ENCODE data around the gene PHLDA3. TPM values are rescaled to one million over a fixed set of nuclear protein-coding genes. Genes with fewer than 3 reads are reported as not detected.

The PHLDA3 gene
- total RNA-seq, 1 donor from 2014 or later: 115 TPM

DNA sequence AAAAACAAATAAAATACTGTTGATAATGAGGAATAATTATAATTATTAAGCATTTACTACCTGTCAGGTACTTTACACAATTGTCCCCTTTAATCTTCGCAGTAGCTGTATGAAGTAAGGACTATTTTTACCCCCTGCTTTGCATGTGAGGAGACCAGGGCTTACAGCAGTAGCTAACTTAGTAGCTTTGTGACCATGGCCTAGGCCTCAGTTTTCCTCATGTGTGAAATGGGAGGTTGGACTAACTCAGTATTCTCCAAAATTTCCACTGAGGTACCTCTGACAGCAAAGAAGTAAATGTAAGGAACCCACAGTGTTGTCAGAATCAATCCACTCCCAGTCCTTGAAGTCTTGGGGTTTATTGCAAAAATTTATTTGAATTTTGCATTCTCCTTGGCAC is 41.7 kb upstream of the PHLDA3 start:
- no peaks in the 10 kb centered on the region for H3K27me3 Mint-ChIP-seq (ENCODE audit: low read depth)
- peaks cover 33% of the 10 kb centered on the region for H3K4me1 Mint-ChIP-seq (ENCODE audit: low read depth)
- DNase-seq (ENCODE audit: low spot score): no peak
- no peaks in the 10 kb centered on the region for H3K36me3 Mint-ChIP-seq (ENCODE audit: low read depth)
- TF ChIP-seq, protein P1, sequence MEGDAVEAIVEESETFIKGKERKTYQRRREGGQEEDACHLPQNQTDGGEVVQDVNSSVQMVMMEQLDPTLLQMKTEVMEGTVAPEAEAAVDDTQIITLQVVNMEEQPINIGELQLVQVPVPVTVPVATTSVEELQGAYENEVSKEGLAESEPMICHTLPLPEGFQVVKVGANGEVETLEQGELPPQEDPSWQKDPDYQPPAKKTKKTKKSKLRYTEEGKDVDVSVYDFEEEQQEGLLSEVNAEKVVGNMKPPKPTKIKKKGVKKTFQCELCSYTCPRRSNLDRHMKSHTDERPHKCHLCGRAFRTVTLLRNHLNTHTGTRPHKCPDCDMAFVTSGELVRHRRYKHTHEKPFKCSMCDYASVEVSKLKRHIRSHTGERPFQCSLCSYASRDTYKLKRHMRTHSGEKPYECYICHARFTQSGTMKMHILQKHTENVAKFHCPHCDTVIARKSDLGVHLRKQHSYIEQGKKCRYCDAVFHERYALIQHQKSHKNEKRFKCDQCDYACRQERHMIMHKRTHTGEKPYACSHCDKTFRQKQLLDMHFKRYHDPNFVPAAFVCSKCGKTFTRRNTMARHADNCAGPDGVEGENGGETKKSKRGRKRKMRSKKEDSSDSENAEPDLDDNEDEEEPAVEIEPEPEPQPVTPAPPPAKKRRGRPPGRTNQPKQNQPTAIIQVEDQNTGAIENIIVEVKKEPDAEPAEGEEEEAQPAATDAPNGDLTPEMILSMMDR (IDR thresholded peaks at IDR 0.05): no peak
- H3K4me3 Mint-ChIP-seq (ENCODE audit: unreplicated experiment): no peak overlapping the region
- no peak overlapping the region for H3K27ac Mint-ChIP-seq (ENCODE audit: unreplicated experiment)
- H3K9me3 Mint-ChIP-seq (ENCODE audit: low read depth): no peaks in the 10 kb centered on the region

DNA sequence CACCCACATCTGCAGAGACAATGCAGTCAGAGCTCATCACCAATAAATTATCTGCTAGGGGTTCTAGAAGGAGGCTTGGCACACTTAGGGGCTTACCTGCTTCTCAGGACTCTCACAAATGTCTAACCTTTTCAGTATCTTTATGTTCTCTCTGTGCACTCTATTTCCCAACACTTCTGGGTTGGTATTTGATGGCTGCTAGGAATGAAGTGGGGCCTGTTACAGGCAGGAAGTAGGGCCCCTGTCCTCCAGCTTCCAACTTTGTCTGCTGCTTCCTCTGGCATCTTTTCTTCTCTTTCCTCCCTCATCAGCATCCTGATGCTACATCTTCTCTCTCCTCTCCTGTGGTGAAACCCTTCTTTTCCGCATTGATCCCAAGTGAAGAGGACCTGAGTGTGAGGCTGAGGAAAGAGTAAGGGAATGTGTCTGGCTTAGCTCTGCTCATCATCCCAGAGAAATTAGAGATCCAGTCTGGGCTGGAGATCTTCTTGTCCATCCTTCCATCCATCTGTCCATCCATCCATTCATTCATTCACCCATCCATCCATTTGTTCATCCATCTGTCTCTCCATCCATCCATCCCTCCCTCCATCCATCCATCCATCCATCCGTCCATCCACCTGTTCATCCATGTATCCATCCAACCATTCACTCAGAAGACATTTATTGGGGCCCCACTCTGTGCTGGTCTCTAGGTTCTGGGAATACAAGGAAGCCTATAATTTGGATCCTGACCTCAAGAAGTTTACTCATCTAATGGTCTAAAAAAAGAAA is 40.8 kb upstream of the PHLDA3 start:
- DNase-seq (ENCODE audit: low spot score): no peak
- no peaks in the 10 kb centered on the region for H3K27me3 Mint-ChIP-seq (ENCODE audit: low read depth)
- TF ChIP-seq, protein P1 (IDR thresholded peaks at IDR 0.05): no peak
- no peak overlapping the region for H3K27ac Mint-ChIP-seq (ENCODE audit: unreplicated experiment)
- H3K4me1 Mint-ChIP-seq (ENCODE audit: low read depth): peaks cover 41% of the 10 kb centered on the region
- H3K36me3 Mint-ChIP-seq (ENCODE audit: low read depth): no peaks in the 10 kb centered on the region
- H3K9me3 Mint-ChIP-seq (ENCODE audit: low read depth): no peaks in the 10 kb centered on the region
- no peak overlapping the region for H3K4me3 Mint-ChIP-seq (ENCODE audit: unreplicated experiment)

GRCh38 chr1:201508809-201509208 is 39.8 kb upstream of the PHLDA3 start:
- Mint-ChIP-seq H3K36me3 (ENCODE audit: low read depth) (no peaks in the 10 kb centered on the region), H3K27me3 (ENCODE audit: low read depth) (no peaks in the 10 kb centered on the region), H3K4me3 (ENCODE audit: unreplicated experiment) (no peak overlapping the region), H3K27ac (ENCODE audit: unreplicated experiment) (no peak overlapping the region), H3K4me1 (ENCODE audit: low read depth) (peaks cover 49% of the 10 kb centered on the region), H3K9me3 (ENCODE audit: low read depth) (no peaks in the 10 kb centered on the region)
- TF ChIP-seq, protein P1 (IDR thresholded peaks at IDR 0.05): no peak
- no peak for DNase-seq (ENCODE audit: low spot score)

GRCh38 chr1:201507360-201507675 is 38.3 kb upstream of the PHLDA3 start:
- H3K27me3 Mint-ChIP-seq (ENCODE audit: low read depth): no peaks in the 10 kb centered on the region
- H3K4me1 Mint-ChIP-seq (ENCODE audit: low read depth): peaks cover 49% of the 10 kb centered on the region
- TF ChIP-seq, protein P1 (IDR thresholded peaks at IDR 0.05): no peak
- H3K27ac Mint-ChIP-seq (ENCODE audit: unreplicated experiment): no peak overlapping the region
- no peaks in the 10 kb centered on the region for H3K9me3 Mint-ChIP-seq (ENCODE audit: low read depth)
- H3K36me3 Mint-ChIP-seq (ENCODE audit: low read depth): no peaks in the 10 kb centered on the region
- H3K4me3 Mint-ChIP-seq (ENCODE audit: unreplicated experiment): no peak overlapping the region
- DNase-seq (ENCODE audit: low spot score): no peak

DNA sequence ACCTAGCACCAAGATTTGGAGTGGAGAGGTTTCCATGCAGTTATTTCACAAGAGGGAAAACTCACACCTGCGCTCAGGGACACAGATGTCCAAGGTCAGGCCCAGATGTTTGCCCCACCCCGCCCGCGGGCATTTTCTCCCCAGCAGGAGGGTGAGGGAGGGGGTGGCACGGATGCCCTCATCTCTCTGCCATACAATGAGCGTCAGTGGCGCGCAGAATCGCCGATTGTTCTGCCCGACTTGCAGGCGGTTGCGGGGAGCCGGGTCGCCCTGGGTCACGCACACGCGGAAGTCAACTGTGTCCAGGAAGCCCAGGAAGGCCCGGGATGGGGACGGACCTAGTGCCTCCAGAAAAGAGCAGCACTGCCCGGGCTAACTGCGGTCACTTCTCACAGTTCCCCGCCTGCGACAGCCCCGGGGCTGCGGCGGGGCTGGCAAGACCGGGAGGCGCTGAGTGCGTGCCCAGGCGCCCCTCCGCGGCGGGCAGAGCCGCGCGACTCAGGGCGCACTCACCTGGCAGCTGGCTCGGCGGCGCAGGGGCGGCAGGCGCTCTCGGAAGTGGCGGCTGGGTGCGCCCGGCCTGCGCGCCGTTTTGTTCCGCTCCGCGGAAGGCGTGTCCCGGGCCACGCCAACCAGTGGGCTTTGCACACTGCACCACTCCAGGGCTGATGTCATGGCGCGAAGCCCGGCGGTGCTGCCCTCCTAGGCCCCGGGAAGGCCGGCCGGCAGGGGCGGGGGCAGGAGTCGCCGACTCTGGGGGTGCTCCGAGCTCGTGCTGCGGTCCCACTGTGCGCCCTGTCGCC is 37.8 kb upstream of the PHLDA3 start, which contains the start of gene CSRP1:
CSRP1 (minus strand) TSS at position 567 of the 803 bp plus-strand sequence. CDS start 10,820 bp downstream, outside the sequence.
- H3K4me3 Mint-ChIP-seq (ENCODE audit: unreplicated experiment): no peak within 1 kb of the TSS
- H3K27me3 Mint-ChIP-seq (ENCODE audit: low read depth): no peaks in the 10 kb centered on the region
- no peaks in the 10 kb centered on the region for H3K36me3 Mint-ChIP-seq (ENCODE audit: low read depth)
- TF ChIP-seq, protein P1 (IDR thresholded peaks at IDR 0.05): no peak
- H3K9me3 Mint-ChIP-seq (ENCODE audit: low read depth): no peaks in the 10 kb centered on the region
- no peak for DNase-seq (ENCODE audit: low spot score)
- H3K27ac Mint-ChIP-seq (ENCODE audit: unreplicated experiment): no peak within 1 kb of the TSS
- peaks cover 48% of the 10 kb centered on the region for H3K4me1 Mint-ChIP-seq (ENCODE audit: low read depth)
